NCI-H82 treated with DMSO at 0.1 percent for 48 hours (cell line): Measurements from ENCODE around the gene PNMA5.

ENCODE experiments used
- DNase-seq: peaks from one replicate; lab custom pipeline; 2025; ENCODE audit not compliant: unreplicated experiment; lab: John Stamatoyannopoulos, UW

PNMA5 gene

GRCh38 chrX:152958524-152959465 lies 35.1 kb downstream of the PNMA5 start:
- peak; percentile 46 for DNase-seq

- DNase-seq = no peak
Measured at GRCh38 chrX:152958047-152958446, 35.9 kb downstream of the PNMA5 start.

GRCh38 chrX:152950786-152951185 lies 43.1 kb downstream of the PNMA5 start:
- no peak for DNase-seq

GRCh38 chrX:152949114-152949513 lies 44.8 kb downstream of the PNMA5 start:
- no peak for DNase-seq

DNA sequence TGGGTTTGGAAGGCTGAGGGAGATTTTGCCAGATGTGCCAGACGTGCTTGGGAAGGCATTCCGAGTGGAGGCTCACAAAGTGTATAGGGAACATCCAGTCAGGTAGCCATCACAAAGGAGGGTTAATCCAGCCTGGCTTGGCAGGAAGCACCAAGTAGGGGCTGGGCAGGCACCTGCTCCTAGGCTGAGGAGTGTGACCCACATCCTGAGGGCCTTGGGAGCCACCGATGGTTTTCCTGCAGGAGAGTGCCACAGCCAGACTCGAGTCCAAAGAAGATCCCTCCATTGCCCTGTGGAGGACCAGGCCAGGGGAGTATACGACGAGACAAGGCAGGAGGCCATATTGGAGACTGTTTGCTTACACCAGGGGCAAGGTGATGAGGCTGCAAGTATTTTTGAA lies 47.2 kb downstream of the PNMA5 start:
- no peak for DNase-seq

- no peak for DNase-seq
Measured at GRCh38 chrX:152945021-152945979, 48.6 kb downstream of the PNMA5 start.

- no peak for DNase-seq
Measured at GRCh38 chrX:152943826-152944225, 50.1 kb downstream of the PNMA5 start.

- DNase-seq = no peak
Measured at GRCh38 chrX:152942077-152942442, 51.9 kb downstream of the PNMA5 start.

- peak; percentile 77 for DNase-seq
Measured at GRCh38 chrX:152941328-152942076, 52.4 kb downstream of the PNMA5 start.
